Endothelial cell (in vitro differentiated cells): ENCODE measurements around the gene MTO1. TPM values are rescaled to one million over a fixed set of nuclear protein-coding genes. Genes with fewer than 3 reads are reported as not detected.

Experiments used
- DNase-seq: peaks from one replicate; pipeline ENCODE4 v3.0.0; 2021; ENCODE audit warnings: low spot score
- H3K27ac Mint-ChIP-seq: one replicate; pipeline ENCODE4 v1.8.0; 2021; ENCODE audit warnings: mixed read lengths, inconsistent platforms; ENCODE audit not compliant: unreplicated experiment
- H3K27me3 Mint-ChIP-seq: one replicate; pipeline ENCODE4 v1.8.0; 2021; ENCODE audit warnings: mild to moderate bottlenecking, moderate library complexity, mixed read lengths, inconsistent platforms; ENCODE audit not compliant: unreplicated experiment
- H3K36me3 Mint-ChIP-seq: one replicate; pipeline ENCODE4 v1.8.0; 2021; ENCODE audit warnings: mild to moderate bottlenecking, low read depth, mixed read lengths, inconsistent platforms; ENCODE audit not compliant: unreplicated experiment
- H3K4me1 Mint-ChIP-seq: one replicate; pipeline ENCODE4 v1.8.0; 2021; ENCODE audit warnings: mild to moderate bottlenecking, mixed read lengths, inconsistent platforms; ENCODE audit not compliant: unreplicated experiment
- H3K4me3 Mint-ChIP-seq: one replicate; pipeline ENCODE4 v1.8.0; 2021; ENCODE audit warnings: mild to moderate bottlenecking, mixed read lengths, inconsistent platforms; ENCODE audit not compliant: unreplicated experiment
- H3K9me3 Mint-ChIP-seq: one replicate; pipeline ENCODE4 v1.8.0; 2021; ENCODE audit warnings: mixed read lengths, inconsistent platforms; ENCODE audit not compliant: unreplicated experiment
- CTCF ChIP-seq: fragments of 200-600 bp; sonication (generic); IDR thresholded peaks from one replicate; pipeline ENCODE4 v1.5.0; 2021; ENCODE audit warnings: antibody characterized with exemption; ENCODE audit not compliant: unreplicated experiment
- total RNA-seq: library from RNA; stranded (reverse); fragmentation: NEBNext Ultra II Directional; extraction: Animal tissue kit (Norgen Biotek cat#: 25700); gene quantifications from one replicate; pipeline ENCODE4 v1.2.1, GENCODE V29; 2021; ENCODE audit not compliant: unreplicated experiment

Gene MTO1
- total RNA-seq, 1 donor from 2014 or later = 23.8 TPM

- Mint-ChIP-seq H3K9me3 (no peaks in the 10 kb centered on the region), H3K27me3 (no peaks in the 10 kb centered on the region), H3K27ac (no peak overlapping the region), H3K4me3 (no peak overlapping the region), H3K36me3 (peaks cover 30% of the 10 kb centered on the region), H3K4me1 (no peaks in the 10 kb centered on the region)
- no peak for TF ChIP-seq CTCF
- DNase-seq = no peak
Observed at GRCh38 chr6:73484438-73484837, 22.9 kb downstream of the MTO1 start.

- H3K27ac Mint-ChIP-seq = no peak overlapping the region
- H3K4me3 Mint-ChIP-seq = no peak overlapping the region
- TF ChIP-seq CTCF = no peak
- no peaks in the 10 kb centered on the region for H3K9me3 Mint-ChIP-seq
- no peak for DNase-seq
- no peaks in the 10 kb centered on the region for H3K27me3 Mint-ChIP-seq
- peaks cover 39% of the 10 kb centered on the region for H3K36me3 Mint-ChIP-seq
- no peaks in the 10 kb centered on the region for H3K4me1 Mint-ChIP-seq
Observed at GRCh38 chr6:73487473-73487872, 25.9 kb downstream of the MTO1 start.

- Mint-ChIP-seq H3K27me3 (no peaks in the 10 kb centered on the region), H3K27ac (no peak overlapping the region), H3K4me3 (no peak overlapping the region), H3K36me3 (peaks cover 37% of the 10 kb centered on the region), H3K9me3 (no peaks in the 10 kb centered on the region), H3K4me1 (no peaks in the 10 kb centered on the region)
- no peak for TF ChIP-seq CTCF
- DNase-seq = no peak
Observed at GRCh38 chr6:73491377-73491776, 29.8 kb downstream of the MTO1 start.

GRCh38 chr6:73497915-73498314, 36.4 kb downstream of the MTO1 start:
- H3K27ac Mint-ChIP-seq = no peak overlapping the region
- no peaks in the 10 kb centered on the region for H3K4me1 Mint-ChIP-seq
- H3K4me3 Mint-ChIP-seq = no peak overlapping the region
- no peak for TF ChIP-seq CTCF
- H3K9me3 Mint-ChIP-seq = no peaks in the 10 kb centered on the region
- H3K36me3 Mint-ChIP-seq = peaks cover 8% of the 10 kb centered on the region
- no peaks in the 10 kb centered on the region for H3K27me3 Mint-ChIP-seq
- DNase-seq = no peak

- Mint-ChIP-seq H3K4me1 (no peaks in the 10 kb centered on the region), H3K27ac (no peak overlapping the region), H3K9me3 (no peaks in the 10 kb centered on the region), H3K4me3 (no peak overlapping the region), H3K27me3 (no peaks in the 10 kb centered on the region), H3K36me3 (peaks cover 6% of the 10 kb centered on the region)
- TF ChIP-seq CTCF = no peak
- DNase-seq = no peak
Observed at GRCh38 chr6:73503027-73503772, 41.7 kb downstream of the MTO1 start.
